GM06990 (cell line): ENCODE data around the gene INPP5E.

Experiments used
- DNase-seq: peaks from one replicate; pipeline ENCODE4 v3.0.0-alpha.2; 2011; ENCODE audit not compliant: insufficient read length; ENCODE audit errors: extremely low read depth
- H3K27me3 ChIP-seq: replicated peaks from 2 replicates; pipeline ENCODE4 v1.6.0; 2011; ENCODE audit warnings: low read length; ENCODE audit not compliant: control insufficient read depth, insufficient read depth
- H3K36me3 ChIP-seq: 2 replicates; pipeline ENCODE4 v1.5.1; 2011; ENCODE audit warnings: low read length; ENCODE audit not compliant: control insufficient read depth, insufficient read depth
- H3K4me3 ChIP-seq: replicated peaks from 2 replicates; pipeline ENCODE4 v1.5.1; 2011; ENCODE audit warnings: low read depth, mild to moderate bottlenecking, control low read depth, low read length
- CTCF ChIP-seq: IDR thresholded peaks from 2 replicates; pipeline ENCODE4 v1.5.1; 2011; ENCODE audit warnings: low read length, control low read depth, mild to moderate bottlenecking, inconsistent platforms; ENCODE audit not compliant: insufficient read depth, poor library complexity, severe bottlenecking

Gene INPP5E

GRCh38 chr9:136381311-136381710 is 58.3 kb downstream of the INPP5E start:
- no peak for TF ChIP-seq CTCF
- no peak for DNase-seq
- H3K4me3 ChIP-seq, result no peak overlapping the region
- peaks cover 37% of the 10 kb centered on the region for H3K36me3 ChIP-seq
- no peaks in the 10 kb centered on the region for H3K27me3 ChIP-seq

- DNase-seq, result no peak
Observed at GRCh38 chr9:136380381-136380780, 59.3 kb downstream of the INPP5E start.

GRCh38 chr9:136379891-136380290 is 59.8 kb downstream of the INPP5E start:
- H3K36me3 ChIP-seq, result peaks cover 45% of the 10 kb centered on the region
- H3K27me3 ChIP-seq, result no peaks in the 10 kb centered on the region
- no peak for TF ChIP-seq CTCF
- no peak overlapping the region for H3K4me3 ChIP-seq
- DNase-seq, result no peak

More at GRCh38 chr9:136380381-136380780, 59.3 kb downstream of the INPP5E start:
- H3K36me3 ChIP-seq, result peaks cover 42% of the 10 kb centered on the region
- no peak for TF ChIP-seq CTCF
- H3K27me3 ChIP-seq, result no peaks in the 10 kb centered on the region
- no peak overlapping the region for H3K4me3 ChIP-seq

GRCh38 chr9:136379401-136379800 is 60.2 kb downstream of the INPP5E start:
- Histone ChIP-seq H3K36me3 (peaks cover 45% of the 10 kb centered on the region), H3K4me3 (no peak overlapping the region), H3K27me3 (no peaks in the 10 kb centered on the region)
- DNase-seq, result no peak
- no peak for TF ChIP-seq CTCF

- no peak for DNase-seq
- Histone ChIP-seq H3K36me3 (peaks cover 45% of the 10 kb centered on the region), H3K4me3 (no peak overlapping the region), H3K27me3 (no peaks in the 10 kb centered on the region)
- no peak for TF ChIP-seq CTCF
Observed at GRCh38 chr9:136379003-136379287, 60.7 kb downstream of the INPP5E start.
